HG02852 (cell line): ENCODE measurements around the gene CREB3L4.

Experiments
- ATAC-seq: cut with Tn5 transposase; IDR thresholded peaks from one replicate; pipeline ENCODE4 v1.9.1; 2021; ENCODE audit warnings: mild to moderate bottlenecking, moderate library complexity; ENCODE audit not compliant: unreplicated experiment

The CREB3L4 gene, protein sequence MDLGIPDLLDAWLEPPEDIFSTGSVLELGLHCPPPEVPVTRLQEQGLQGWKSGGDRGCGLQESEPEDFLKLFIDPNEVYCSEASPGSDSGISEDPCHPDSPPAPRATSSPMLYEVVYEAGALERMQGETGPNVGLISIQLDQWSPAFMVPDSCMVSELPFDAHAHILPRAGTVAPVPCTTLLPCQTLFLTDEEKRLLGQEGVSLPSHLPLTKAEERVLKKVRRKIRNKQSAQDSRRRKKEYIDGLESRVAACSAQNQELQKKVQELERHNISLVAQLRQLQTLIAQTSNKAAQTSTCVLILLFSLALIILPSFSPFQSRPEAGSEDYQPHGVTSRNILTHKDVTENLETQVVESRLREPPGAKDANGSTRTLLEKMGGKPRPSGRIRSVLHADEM

DNA sequence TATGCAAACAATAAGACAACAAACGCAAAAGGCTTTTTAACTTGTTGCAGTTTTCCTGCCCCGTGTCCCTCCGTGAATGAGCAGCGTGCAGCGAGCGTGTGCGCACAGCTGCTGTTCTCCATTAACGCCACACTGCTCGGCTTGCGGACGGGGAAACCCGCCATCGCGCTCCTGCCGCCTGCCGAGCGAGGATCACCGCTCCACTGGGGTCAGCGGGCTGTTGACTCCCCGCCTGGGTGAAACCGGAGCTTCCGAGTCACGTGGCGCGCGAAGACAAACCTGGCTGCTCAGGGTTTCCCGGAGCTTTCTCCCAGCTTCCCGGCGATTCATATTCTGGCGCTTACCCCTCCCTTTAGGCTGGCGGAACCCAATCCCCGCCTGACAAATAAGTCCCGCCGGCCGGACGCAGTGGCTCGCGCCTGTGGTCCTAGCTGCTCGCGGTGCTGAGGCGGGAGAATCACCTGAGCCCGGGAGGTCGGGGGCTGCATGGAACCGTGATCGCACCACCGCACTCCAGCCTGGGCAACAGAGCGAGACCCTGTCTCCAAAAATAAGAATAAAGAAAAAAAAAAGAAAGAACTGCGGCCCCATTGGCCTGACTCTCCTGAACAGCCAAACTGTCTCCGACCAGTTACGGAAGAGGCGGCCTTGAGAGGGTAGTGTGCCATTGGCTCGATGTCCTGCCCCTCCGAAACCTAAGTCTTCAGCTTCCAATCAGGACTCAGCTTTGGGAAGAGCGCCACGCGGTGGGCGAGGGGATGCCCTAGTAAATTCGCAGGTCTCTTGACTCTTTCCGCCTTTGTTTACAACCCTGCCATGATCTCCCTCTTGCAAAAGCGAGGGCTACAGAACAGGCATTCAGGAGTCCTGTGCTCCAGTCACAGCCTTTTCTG, at the start of gene CREB3L4:
Gene CREB3L4, plus strand, starts transcription at position 796 of the 893 bp plus-strand sequence. CDS start 624 bp downstream, outside the sequence.
- peak; percentile 66 for ATAC-seq

DNA sequence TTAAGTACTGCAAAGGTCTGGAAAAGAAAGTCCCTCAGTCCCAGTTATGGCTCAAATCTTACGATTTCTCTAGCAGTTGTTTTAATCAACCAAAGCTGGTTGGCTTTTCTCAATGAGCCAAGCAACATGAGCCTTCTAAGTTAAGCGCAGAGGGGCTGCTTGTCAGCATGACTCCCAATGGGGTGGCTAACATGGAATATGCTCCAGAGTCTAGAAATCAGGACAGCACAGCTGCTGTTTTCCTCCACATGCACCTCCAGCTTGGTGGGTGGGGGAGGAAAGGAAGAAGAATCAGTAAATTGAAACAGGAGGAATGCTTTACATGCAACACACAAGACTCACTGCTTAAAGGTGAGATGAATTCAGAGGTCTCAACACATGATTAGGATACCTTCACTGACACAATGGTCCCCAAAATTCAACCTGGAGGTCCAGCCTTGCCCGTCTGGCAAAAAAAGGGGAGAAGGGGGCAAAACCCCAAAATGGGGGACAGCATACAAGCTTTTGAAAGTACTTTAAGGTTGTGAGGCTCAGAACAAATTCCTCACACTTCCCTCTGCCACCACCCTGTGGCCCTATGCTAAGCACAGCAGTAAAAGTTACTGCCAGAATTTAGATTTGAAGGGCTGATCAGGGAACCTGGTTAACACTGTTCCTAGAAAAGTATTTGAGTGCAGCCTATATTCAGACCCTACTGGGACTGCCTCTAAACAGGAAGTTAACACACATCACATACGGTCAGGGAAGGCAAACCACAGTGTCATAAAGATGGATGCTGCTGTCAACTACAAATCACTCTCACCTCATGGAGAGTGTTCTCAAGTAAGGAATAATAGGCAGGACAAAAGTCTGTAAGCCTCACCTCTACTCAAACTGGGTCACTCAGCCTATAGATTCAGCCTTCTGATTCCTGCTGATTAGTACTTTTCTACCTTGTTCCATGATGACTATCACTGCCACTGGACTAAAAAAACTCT, 47.5 kb upstream of the CREB3L4 start:
- ATAC-seq = no peak

DNA sequence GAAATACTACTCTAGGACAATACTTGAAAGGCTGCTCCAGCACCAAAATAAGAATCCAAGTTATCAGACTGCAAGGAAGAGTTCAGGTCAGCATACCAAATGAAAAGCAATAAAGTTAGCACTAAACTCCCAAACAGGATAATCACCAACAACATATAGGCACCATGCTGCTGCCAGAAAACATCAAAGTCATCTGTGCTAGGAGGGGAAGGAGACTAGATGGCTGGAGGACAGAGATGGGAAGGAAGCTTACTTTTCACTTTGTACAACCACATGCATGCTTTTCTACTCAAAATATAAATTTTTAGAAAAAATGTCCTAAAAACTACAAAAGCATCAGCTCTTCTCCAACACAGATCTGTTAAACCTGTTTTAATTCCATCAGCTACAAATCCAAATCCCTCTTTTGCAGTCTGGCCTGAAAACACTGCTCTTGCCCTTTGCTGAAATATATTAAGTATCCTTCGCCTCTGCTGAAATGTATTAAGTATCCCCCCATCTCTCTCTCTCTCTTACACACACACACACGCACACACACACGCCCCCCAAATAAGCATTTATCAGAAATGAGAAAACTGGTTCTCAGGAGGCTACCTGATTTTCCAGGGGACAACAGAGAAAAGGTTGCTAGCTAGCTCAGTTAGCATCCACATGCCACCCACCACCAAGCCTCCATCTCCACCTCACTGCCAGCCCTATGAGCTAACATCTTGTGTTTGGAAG, 46.5 kb upstream of the CREB3L4 start:
- ATAC-seq = no peak

DNA sequence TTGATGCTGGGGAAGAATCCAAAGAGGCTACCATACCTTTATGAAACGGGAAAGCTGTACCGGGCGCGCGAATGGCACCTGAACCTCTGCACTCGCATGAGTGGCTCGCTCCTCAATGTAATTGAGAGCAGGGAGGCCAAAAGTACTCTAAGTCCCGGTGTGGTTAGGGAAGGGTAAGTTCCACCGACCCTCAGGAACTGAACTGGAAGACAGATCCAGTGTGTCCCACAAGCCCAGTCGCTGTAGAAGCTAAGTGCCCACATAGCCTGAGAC, 46.0 kb upstream of the CREB3L4 start:
- no peak for ATAC-seq

DNA sequence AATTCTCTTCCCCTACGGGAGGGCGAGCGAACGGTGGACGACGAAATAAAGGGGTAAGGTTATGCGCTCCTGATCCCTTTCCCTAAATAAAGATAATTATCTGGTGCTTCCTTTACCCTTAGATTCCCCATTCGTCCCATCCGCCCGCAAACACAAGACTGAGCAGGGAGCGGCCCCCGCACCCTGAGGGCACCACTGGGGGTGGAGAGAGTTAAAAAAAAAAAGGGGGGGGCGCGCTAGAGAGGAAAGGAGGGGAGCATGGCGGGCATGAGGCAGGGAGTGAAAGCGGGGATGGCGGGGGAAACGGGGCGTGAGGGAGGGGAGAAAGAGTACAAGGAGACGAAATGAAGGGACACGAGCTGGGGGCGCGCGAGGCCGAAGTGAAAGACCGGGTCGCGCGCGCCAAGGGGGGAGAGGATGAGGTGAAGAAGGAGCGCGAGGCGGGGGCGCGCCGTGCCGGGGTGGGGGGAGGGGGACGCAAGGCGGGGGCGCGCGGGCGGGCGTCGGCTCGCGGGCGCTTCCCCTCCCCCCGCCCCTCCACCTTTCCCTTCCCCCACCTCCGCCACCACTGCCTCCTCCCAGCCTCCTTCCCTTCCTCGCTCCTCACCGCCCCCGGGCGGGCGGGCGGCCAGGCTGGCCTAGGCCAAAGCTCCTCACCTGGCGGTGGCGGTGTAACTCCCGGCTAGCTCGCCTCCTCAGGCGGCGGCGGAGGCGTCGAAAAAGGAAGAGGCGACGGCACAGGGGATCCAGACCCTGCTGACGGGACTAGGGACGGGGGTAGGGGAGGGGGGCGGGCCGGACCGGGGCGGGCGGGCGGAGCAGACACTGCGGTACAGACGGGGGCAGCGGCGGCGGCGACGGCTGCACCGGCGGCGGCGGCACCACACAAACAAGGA, 45.4 kb upstream of the CREB3L4 start:
- ATAC-seq = peak; percentile 24

DNA sequence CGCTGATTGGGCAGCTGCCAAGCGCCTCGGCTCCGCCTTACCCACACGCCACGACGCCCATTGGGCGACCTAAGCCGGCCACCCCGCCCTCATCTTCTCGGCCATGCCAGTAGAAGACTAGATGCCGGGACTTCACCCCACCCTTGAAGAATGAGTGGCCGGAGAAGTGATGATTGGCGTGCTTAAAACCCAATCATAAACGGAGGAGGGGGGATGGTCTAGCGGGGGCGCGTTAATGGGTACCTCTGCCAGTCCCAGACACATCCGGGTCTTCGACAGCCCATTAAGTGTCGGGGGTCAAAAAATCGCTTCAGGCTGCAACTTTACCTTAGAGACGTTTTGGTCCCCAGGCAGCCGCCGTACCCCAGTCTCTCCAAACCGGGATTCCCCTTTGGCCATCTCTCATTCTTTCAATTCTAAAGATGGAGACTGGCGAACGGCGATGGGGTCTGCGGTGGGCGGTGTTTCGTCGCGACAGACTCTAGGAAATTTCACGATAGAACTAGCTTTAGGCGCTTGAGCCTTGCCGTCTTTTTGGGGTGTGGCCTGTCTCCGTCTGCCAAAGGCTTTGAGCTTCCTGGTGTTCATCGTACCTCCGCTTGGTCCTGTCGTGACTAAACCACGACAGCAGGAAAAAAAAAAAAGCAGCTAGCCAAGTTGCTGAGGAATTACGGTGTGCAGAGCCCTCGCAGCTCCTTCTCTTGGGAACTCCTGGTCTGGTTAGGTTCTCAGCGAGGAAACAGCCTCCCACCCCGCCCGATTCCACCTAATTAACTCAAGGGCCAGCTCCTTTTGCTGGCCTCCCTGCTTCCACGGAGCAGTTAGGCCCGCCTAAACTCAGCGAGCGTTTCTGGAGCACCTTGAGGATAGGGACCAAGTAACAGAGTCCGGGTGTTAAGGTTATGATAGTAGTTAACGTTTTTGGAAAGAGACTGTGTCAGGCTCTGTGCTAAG, 44.5 kb upstream of the CREB3L4 start, which contains the start of gene GATAD2B:
Gene GATAD2B, minus strand, starts transcription at position 1 of the 954 bp plus-strand sequence. CDS start 94,625 bp downstream, outside the sequence.
- ATAC-seq = peak; percentile 93

DNA sequence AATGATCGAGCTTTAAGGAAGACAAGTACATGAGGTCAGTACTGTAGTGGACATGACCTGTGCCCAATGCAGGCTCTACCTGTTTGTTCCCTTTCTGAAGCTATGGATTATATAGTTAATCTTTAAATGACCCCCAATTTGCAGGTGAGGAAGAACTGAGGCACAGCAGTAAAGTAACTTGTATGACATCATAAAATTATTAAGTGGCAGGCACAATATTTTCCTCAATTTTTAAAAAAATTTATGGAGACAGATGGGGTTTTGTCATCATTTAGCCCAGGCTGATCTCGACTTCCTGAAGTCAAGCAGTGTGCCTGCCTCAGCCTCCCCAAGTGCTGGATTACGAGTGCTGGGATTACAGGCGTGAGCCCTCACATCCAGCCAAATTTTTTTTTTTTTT, 41.3 kb upstream of the CREB3L4 start:
- ATAC-seq = no peak

DNA sequence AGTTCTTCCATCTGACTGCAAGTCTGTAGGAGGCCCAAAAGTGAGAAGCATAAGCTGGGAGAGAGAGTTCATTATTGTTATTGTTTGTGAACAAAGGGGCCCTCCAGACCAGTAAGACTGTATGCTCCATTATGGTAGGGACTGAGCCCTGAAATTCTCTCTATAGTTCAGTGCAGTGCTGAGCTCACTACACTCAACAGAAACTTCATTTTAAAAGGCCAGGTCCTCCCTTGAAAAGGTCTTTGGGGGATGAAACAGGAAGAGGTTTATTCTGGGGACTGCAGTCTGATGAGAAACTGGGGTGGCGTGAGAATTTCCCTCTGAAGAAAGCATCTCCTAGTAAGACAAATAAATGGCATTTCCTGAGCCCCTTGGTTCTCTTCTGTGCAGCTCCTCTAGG, 39.5 kb upstream of the CREB3L4 start:
- ATAC-seq = no peak

DNA sequence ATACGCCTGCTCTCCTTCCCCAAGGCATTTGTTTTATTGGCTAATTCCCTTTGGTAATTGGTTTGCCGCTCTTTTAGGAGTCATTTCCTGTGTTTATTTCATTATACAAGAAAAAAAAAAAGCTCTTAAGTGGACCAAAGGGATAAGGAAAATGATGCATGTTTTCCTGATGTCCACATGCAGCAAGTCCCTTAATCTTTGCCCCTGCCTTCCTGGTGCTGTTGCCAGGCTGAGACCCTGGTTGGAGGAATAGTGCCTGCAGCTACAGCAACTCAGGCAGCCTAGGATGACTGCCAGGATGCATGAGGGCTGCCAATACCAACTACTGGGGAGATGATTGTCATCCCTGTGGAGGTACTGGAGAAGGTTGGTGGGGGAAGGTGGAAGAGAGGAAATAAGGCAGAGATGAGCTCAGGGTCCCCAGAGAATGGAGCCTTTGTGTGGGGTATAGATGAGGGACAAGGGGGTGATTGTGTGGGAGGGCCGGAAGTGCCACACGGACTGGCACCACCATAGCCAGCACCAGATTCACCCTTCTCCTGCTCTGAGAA, 38.8 kb upstream of the CREB3L4 start:
- ATAC-seq = no peak

DNA sequence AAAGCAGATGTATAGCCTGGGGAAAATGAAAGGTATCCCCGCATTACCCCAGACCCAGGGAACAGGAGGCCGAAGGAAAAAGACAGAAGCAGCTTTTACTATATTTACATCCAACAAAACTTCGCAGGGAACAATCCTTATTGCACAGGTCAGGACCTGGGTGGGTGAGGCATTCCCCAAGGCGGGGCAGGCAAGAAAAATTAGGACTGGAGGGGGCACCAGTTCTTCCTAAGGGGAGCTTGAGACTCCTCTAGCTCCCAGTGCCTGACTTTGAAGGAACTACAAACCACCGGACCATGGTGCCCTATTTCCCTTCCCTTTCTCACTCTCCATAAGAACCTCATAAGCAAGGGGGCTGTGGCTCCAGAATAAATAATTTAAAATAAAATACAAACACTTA, 38.3 kb upstream of the CREB3L4 start:
- no peak for ATAC-seq

DNA sequence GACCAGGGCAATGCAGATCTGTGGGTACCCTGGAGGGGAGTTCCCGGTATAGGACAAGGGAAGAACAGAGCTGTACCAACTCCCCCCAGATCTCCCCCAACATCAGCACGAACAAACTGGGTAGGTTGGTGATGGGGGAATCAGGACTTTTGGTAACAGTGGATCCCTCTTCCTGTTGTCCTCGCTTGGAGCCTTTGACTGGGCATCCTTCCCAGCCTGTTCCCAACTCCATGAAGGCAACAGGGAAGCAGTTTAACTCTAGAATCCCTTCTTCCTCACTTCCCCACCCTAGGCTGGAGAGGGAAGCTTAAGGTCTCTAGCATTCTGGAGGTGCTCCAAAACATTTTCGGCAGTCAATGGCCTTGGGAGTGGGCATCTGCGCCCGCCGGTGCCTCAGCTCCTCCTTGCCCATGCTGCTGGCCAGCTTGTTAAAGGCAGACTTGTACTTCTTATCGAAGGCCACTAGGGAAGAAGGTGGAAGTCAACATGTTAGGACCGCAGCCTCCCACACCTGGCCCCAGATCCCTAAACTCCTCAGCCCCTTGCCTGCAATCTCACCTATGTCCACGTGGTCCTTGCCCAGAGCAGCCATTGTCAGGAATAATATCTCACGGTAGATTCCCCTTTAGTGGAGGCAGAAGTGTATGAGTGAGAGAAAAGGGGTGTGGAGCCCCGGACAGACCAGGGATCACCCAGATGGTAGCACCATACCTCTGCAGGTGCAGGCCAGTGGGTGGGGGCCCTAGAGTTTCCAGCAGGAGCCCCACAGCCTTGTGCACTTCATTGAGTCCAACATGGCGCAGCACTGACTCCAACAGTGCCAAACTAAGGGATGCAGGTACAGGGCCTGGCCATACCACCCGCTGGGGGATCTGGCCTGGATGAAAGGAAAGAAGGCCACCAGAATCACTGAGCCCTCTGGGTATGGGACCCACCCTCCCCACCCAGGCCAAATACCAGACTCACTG, 37.4 kb upstream of the CREB3L4 start:
- no peak for ATAC-seq

DNA sequence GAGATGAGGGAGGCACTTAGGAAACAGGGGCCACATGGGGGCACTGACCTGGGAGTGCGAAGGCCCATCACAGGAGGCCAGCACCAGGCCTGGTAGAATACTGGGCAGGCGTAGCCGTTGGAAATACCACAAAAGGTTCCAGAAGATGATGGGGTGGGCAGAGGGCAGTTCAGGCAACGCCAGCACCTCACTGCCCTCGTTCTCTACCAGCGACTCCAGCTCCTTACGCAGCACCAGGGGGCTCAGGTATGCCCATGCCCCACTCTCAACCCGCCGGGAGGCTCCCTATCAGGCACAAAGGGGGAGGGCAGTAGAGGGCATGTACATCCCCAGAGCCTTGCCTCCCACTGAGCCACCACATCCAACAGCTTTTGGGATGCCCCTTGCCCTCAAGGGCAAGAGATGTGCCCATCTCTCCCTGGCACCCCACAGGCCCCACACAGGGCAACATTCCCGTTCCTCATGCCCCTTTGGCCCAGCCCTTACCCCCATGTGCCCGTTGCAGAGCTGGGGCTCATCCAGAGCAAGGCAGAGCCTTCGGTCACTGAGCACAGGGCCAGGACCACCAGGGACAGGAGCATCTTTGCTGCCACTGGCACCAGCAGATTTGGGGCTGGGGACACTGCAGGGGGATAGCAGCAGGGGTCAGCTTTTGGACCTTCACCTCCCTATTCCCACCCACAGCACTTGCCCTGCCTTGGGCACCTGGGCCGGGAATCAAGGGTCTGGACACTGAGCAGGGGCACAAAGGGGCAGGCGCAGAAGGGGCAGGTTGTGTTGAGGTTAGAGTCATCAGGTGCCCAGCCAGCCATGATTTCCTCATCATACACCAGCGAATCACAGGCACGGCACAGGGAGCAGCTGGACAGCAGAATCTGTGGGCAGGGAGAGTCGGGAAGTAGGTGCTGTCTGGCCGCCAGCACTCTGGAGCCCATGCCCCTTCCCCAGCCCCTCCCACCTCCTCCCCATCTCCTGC, 35.3 kb upstream of the CREB3L4 start:
- ATAC-seq = no peak

DNA sequence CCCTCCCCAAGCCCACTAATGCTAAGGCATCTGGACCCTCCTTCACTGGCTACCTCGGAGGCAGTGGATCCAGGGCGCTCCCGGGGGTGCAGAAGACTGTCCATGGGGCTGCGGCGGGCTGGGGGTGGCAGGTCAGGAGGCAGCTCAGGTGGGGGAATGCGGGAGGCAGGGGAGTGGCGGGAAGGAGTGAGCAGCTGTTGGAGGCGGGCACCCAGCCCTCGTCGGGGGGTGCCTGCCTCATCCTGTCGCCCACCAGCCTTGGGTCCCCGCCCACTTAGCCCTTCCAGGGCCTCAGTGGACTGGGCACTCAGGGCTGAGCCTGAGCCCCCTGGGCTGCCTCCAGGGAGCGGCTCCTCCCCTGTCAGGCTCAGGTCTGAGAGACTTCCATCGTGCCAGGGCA, 34.3 kb upstream of the CREB3L4 start:
- no peak for ATAC-seq

DNA sequence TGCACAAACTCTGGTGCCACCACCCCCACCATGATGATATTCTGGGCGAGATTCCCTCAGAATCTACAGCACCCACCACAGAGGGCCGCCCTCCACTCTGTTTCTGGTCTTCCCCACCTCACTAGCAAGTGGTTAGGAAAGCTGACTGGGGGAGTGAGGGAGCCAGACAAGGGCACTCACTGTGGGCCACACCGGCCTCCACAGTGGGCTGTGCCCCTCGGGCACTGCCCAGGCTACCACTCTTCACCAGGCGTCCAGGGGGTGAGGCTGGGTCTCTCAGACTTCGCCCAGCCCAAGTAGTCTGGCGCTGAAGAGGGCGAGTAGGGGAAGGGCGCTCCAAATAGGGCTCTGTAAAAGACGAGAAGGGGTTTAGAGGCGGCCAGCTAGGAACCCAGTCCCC, 33.7 kb upstream of the CREB3L4 start:
- no peak for ATAC-seq

DNA sequence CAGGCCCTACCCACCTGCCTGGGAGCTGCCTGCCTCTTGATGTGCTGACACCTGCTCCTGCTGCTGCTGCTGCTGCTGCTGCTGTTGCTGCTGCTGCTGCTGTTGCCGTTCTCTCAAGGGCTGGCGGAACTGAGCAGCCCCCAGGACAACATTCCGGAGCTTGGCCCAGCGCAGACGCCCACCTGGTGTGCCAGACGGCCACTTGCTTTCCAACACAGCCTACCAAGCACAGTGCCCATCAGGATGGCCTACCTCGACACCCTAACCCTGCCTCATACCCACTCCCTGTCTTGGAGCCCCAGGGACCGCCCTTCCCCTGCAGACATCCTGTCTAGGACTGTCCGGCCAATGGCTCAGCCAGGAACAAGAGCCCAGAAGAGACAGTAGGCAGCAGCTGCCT, 33.0 kb upstream of the CREB3L4 start:
- ATAC-seq = no peak
